NCI-H69 (cell line): Measurements from ENCODE around the gene SGIP1.

ENCODE experiments used
- DNase-seq: peaks from one replicate; lab custom pipeline; 2025; lab: John Stamatoyannopoulos, UW

The SGIP1 gene

GRCh38 chr1:66521721-66522365, 12.1 kb upstream of the SGIP1 start:
- no peak for DNase-seq

DNA sequence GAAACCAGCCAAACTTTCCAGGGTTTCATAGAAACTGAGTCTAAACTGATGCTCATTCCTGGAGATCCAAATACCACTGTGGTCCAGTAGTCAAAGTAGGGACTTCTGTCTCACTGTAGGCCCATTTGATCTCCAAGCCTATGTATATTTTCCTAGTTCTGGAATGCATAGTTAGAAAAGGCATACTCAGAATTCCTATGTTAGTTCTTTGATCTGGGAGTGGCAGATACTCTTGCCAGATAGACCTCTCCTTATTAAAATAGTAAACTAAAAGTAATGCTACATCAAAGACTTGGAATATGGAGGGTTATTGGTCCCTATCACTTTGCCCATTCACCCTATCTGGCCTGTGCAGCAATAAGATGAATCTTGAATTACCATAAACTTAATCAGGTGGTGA, 10.4 kb upstream of the SGIP1 start:
- no peak for DNase-seq

DNA sequence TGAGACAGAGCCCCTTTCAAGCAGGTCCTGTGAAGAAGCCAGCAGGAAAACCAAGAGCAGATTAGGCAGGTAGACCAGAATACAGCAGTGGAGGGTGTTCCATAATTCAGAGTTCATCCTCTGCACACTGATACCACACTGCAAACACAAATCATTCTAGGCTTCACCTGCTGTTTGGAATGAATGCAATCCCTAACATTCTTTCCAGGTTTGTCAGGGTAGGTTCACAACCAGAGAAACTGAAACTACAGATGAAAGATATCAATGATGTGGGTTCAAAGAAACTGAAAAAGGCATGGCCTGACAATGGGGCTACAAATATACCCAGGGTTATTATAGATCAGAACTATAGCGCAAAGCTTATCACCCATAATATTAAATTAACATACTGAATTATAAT, 8.9 kb upstream of the SGIP1 start:
- no peak for DNase-seq

DNA sequence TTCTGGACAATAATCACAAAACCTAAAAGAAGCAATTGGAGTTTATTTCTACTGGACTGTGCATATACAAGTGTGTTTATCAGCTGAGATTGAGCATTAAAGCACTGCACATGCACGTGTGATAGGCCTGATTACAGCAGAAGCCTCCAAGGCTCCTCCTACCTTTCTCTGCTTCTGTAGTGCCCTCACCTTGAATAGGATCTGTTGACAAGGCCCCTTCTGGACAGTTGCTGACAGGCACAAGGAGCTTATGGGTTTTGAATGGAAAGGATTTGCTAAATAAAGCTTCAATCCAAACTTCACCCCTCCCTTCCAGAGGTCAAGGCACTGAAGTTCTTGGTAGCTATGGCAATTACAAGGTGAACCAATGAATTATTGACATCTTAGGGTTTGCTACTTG, 7.9 kb upstream of the SGIP1 start:
- no peak for DNase-seq

DNA sequence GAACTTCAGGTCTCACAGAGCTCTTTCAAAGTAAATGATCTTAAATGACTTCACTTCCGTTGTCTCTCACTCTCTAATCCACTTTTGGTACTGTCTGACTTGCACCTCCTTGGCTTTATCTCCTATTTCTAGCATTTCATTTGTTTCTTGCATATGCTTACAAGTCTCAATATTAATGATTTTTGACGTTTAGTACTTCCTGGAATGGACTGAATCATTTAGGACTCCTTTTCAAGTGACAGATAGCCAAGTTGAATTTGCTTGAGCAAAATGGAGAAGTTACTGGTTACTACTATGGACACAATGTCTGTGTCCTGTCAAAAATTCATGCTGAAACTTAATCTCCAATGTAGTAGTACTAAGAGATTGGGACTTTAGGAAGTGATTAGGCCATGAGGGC, 7.0 kb upstream of the SGIP1 start:
- DNase-seq, result no peak

- no peak for DNase-seq
These were observed 6.3 kb upstream of the SGIP1 start for GRCh38 chr1:66527686-66528085.

DNA sequence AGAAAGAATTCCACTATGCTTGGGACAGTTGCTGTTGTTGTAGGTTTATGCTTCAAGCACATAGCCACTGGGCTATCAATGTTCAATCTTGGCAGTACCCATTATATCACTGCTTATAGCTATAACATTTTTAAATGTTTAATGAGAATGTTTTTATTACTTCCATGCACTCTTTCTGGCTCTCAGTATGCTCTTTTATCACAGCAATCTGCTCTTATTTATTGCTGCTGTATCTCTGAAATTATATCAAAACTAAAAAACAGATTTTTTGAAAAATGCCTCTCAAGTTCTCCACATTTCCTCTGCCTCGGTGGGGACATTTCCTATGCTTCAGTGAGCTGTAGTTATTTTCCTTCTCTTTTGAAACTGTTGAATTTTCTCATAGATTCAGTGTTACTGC, 5.4 kb upstream of the SGIP1 start:
- DNase-seq, result no peak

DNA sequence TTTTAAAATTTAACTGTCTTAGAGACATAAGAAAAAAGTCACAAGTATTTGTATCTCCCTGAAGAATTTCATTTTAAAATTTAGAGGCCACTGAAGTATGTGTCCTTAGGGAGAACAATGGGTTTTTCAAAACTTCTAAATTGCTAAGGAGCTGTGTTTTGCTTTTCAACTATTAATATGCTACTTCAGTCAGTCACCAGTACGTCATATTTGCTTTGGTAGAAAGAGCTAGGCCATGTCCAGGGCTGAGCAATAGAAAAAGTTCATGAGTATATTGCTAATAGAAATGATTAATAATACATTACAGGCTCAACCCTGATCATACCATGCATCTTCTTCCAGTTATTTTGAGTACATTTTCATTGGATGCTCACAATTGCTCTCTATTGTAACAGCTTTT, 1.7 kb upstream of the SGIP1 start:
- DNase-seq, result no peak

- DNase-seq, result peak; percentile 84
These were observed 862 bp upstream of the SGIP1 start for GRCh38 chr1:66532798-66533783.

DNA sequence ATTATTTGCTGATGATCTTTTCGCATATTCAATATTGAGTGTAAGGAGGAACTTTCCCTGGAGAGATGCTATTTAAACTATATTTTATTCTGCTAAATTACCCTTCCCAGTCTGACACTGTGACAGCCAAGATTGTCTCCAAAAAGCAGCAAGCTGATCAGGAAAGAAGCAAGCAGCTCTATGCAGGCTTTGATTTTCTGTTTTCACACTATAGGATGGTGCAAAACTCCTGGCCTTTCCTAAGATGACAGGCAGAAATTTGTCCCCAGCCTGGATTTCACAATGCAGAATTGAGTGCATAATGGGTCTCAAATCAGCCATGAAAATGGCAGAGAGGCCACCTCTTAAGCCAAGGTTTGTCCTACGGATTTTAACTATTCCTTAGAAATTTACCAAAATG, 1.1 kb downstream of the SGIP1 start:
- peak; percentile 4 for DNase-seq

GRCh38 chr1:66535853-66536252, 1.9 kb downstream of the SGIP1 start:
- DNase-seq, result peak; percentile 1

DNA sequence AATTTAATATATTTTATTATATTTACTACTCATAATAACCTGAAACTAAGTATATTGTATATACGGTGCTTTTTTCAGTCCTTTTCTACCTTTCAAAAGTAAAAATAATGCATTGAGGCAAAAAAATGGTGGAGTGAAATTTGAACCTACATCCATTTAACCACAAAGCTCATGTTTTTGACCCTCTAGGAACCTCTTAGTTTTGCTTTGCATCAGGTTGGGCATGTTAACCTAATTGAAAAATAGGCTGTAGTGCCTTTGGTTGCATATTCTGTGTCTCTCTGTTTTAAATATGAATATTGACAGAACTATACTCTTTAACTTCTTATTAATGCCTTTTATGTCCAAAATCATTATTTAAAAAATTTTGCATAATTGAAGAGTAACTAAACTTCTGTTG, 3.8 kb downstream of the SGIP1 start:
- DNase-seq, result no peak

GRCh38 chr1:66539491-66539890, 5.5 kb downstream of the SGIP1 start:
- DNase-seq, result peak; percentile 50

GRCh38 chr1:66540434-66541032, 6.6 kb downstream of the SGIP1 start:
- no peak for DNase-seq

DNA sequence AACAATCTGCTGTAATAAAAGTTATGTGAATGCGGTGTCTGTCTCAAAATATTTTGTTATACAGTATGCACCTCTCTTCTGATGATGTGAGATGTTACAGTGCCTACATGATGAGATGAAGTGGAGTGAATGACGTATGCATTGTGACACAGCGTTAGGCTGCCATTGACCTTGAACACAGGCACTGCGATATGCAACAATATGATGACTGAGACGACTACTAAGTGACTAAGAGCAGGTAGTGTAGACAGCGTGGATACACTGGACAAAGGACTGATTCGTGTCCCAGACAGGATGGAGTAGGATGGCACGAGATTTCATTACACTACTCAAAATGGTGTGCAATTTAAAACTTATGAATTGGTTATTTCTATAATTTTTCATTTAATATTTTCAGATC, 8.4 kb downstream of the SGIP1 start:
- DNase-seq, result peak; percentile 35

DNA sequence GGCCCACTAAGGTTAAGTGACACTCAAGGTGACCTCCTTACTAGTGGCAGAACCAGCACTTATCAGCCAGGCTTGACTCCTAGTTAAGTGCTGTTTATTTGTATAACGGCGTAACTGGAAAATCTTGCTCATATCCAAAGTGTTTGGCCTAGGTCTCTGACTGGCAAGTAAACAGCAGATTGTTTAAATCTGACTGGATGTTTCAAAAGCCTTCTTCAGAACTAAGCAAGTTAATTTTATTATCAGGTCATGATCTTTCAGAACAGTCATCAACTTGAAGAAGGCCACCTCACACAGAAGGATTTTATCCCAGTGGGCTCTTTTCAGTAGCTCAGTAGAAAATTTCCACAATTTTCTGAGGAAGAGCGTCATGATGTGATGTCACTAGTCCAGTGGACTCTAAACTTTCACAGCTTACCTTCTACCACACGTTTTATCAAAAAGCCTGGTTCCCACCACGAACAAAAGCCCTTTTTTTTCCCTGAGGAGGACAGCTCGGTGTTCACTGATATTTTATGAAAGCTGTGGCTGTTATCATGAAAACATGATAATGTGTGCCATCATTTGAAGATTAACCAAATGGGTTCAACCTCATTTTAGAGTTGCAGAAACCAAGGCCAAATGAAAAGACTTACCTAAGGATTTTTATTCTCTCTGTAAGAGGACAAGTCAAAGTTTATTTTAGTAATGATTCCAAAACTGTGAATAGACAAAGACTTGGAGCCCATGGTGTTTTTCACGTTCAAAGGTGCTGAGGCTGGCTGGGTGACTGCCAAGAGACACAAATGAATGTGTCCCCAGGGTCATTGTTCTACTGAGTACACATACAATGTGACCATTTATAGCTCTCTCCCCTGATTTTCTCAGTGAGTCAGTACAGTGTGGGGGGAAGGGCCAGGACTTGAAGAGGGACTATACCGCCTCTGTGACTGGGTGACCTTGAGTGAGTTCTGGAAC, 9.1 kb downstream of the SGIP1 start:
- peak; percentile 96 for DNase-seq

- DNase-seq, result peak; percentile 52
These were observed 12.3 kb downstream of the SGIP1 start for GRCh38 chr1:66546047-66546810.

- DNase-seq, result no peak
These were observed 15.1 kb downstream of the SGIP1 start for GRCh38 chr1:66549017-66549416.

- no peak for DNase-seq
These were observed 16.3 kb downstream of the SGIP1 start for GRCh38 chr1:66550243-66550642.

GRCh38 chr1:66552287-66552686, 18.3 kb downstream of the SGIP1 start:
- DNase-seq, result peak; percentile 45

- DNase-seq, result peak; percentile 24
These were observed 18.9 kb downstream of the SGIP1 start for GRCh38 chr1:66552829-66553228.
